GM23338 (cell line): ENCODE measurements around the gene MUS81. TPM values are rescaled to one million over a fixed set of nuclear protein-coding genes. Genes with fewer than 3 reads are reported as not detected.

Experiments
- ATAC-seq: fragments of 200-7000 bp; cut with Tn5 transposase; 3 replicates; pipeline ENCODE4 v1.9.1; 2020
- DNase-seq: peaks from one replicate; pipeline ENCODE4 v3.0.0-alpha.2; 2015; ENCODE audit warnings: low spot score
- H2AFZ ChIP-seq: fragments of 200-600 bp; sonication (generic); 2 replicates; pipeline ENCODE4 v1.8.0; 2016; ENCODE audit warnings: antibody characterized with exemption, mild to moderate bottlenecking, moderate library complexity
- H3F3A ChIP-seq: fragments of 200-600 bp; sonication (generic); replicated peaks from 2 replicates; pipeline ENCODE4 v1.8.0; 2017; ENCODE audit warnings: antibody characterized with exemption, mixed run types, low read depth
- H3K27ac ChIP-seq: fragments of 200-600 bp; sonication (generic); 2 replicates; pipeline ENCODE4 v1.6.1; 2016; ENCODE audit warnings: low read depth
- H3K27me3 ChIP-seq: fragments of 200-600 bp; sonication (generic); 2 replicates; pipeline ENCODE4 v1.8.0; 2016; ENCODE audit warnings: mild to moderate bottlenecking, mixed run types, moderate library complexity; ENCODE audit not compliant: insufficient read depth
- H3K36me3 ChIP-seq: fragments of 200-600 bp; sonication (generic); 2 replicates; pipeline ENCODE4 v1.8.0; 2016; ENCODE audit warnings: mild to moderate bottlenecking; ENCODE audit not compliant: insufficient read depth
- H3K4me1 ChIP-seq: fragments of 200-600 bp; sonication (generic); 2 replicates; pipeline ENCODE4 v1.8.0; 2016; ENCODE audit warnings: mild to moderate bottlenecking, moderate library complexity; ENCODE audit not compliant: insufficient read depth
- H3K4me2 ChIP-seq: fragments of 200-600 bp; sonication (generic); 2 replicates; pipeline ENCODE4 v1.7.1; 2017; ENCODE audit warnings: mixed run types
- H3K4me3 ChIP-seq: fragments of 200-600 bp; sonication (generic); 2 replicates; pipeline ENCODE4 v1.6.1; 2016; ENCODE audit warnings: mixed run types
- H3K79me2 ChIP-seq: fragments of 200-600 bp; sonication (generic); replicated peaks from 2 replicates; pipeline ENCODE4 v1.8.0; 2017; ENCODE audit warnings: mild to moderate bottlenecking; ENCODE audit not compliant: insufficient read depth
- H3K9me2 ChIP-seq: fragments of 200-600 bp; sonication (generic); 2 replicates; pipeline ENCODE4 v1.8.0; 2017; ENCODE audit not compliant: insufficient read depth
- H4K20me1 ChIP-seq: fragments of 200-600 bp; sonication (generic); replicated peaks from 2 replicates; pipeline ENCODE4 v1.8.0; 2017; ENCODE audit warnings: mild to moderate bottlenecking; ENCODE audit not compliant: insufficient read depth
- H3K27ac Mint-ChIP-seq: 2 replicates; pipeline ENCODE4 v1.8.0; 2020; ENCODE audit warnings: inconsistent platforms, mild to moderate bottlenecking, moderate library complexity, mixed read lengths
- H3K27me3 Mint-ChIP-seq: 3 replicates; pipeline ENCODE4 v1.8.0; 2022; ENCODE audit warnings: low read depth, mild to moderate bottlenecking, moderate library complexity, mixed read lengths, inconsistent platforms; ENCODE audit not compliant: insufficient read depth, poor library complexity
- H3K36me3 Mint-ChIP-seq: 3 replicates; pipeline ENCODE4 v1.8.0; 2021; ENCODE audit warnings: low read depth, mild to moderate bottlenecking, inconsistent platforms, moderate library complexity, mixed read lengths
- H3K4me1 Mint-ChIP-seq: 3 replicates; pipeline ENCODE4 v1.8.0; 2020; ENCODE audit warnings: mild to moderate bottlenecking, inconsistent platforms, mixed read lengths
- H3K4me3 Mint-ChIP-seq: 3 replicates; pipeline ENCODE4 v1.8.0; 2021; ENCODE audit warnings: moderate library complexity, mild to moderate bottlenecking, inconsistent platforms, mixed read lengths
- H3K9me3 Mint-ChIP-seq: 3 replicates; pipeline ENCODE4 v1.8.0; 2020; ENCODE audit warnings: moderate library complexity, mild to moderate bottlenecking, inconsistent platforms, mixed read lengths
- EZH2 ChIP-seq: fragments of 200-600 bp; sonication (generic); IDR thresholded peaks from one replicate; pipeline ENCODE4 v1.8.0; 2017; ENCODE audit warnings: antibody characterized with exemption, mild to moderate bottlenecking, low read depth; ENCODE audit not compliant: unreplicated experiment
- JUNB ChIP-seq: IDR thresholded peaks from one replicate; pipeline ENCODE4 v1.6.1; 2016; ENCODE audit warnings: antibody characterized with exemption; ENCODE audit not compliant: unreplicated experiment
- POLR2AphosphoS5 ChIP-seq: IDR thresholded peaks from 2 replicates; pipeline ENCODE4 v1.6.1; 2016; ENCODE audit warnings: antibody characterized with exemption, low read depth
- ZNF331 ChIP-seq: fragments of 250-450 bp; sonication (Bioruptor Pico); IDR thresholded peaks from 2 replicates; pipeline ENCODE4 v1.5.0; 2020; ENCODE audit warnings: low read depth, mild to moderate bottlenecking, moderate library complexity
- polyA plus RNA-seq: library from polyadenylated mRNA; unstranded; fragments of >200 nt; fragmentation: Nextera tagmentation; extraction: Ambion mirVana; gene quantifications from 2 replicates; pipeline ENCODE4 v1.2.1, GENCODE V29; 2016
- total RNA-seq: library from RNA; depleted of rRNA; stranded (reverse); fragments of >200 nt; shearing (Covaris generic); gene quantifications from 2 replicates; pipeline ENCODE4 v1.2.3, GENCODE V29; 2014
- TF ChIP-seq, protein P1 (sequence below), 2 experiments: fragments of 200-600 bp in 1 of 2; sonication (generic) in 1 of 2; conservative IDR thresholded peaks; 2 replicates each; pipeline versions ENCODE4 v1.5.1 to v1.6.1; 2016 to 2017; ENCODE audit warnings: antibody characterized with exemption in 2 of 2, low read depth in 2 of 2, mild to moderate bottlenecking in 2 of 2, moderate library complexity in 1 of 2
- TF ChIP-seq, protein P2 (sequence below): fragments of 250-450 bp; sonication (Bioruptor Pico); IDR thresholded peaks from 2 replicates; pipeline ENCODE4 v1.5.0; 2020; ENCODE audit warnings: mild to moderate bottlenecking, moderate library complexity
- TF ChIP-seq, protein P3 (sequence below): IDR thresholded peaks from 2 replicates; pipeline ENCODE4 v1.6.1; 2016; ENCODE audit warnings: antibody characterized with exemption

MUS81 gene
- total and polyA plus RNA-seq, 2 experiments from 2014 or later: 38.5 to 48.6 TPM

DNA sequence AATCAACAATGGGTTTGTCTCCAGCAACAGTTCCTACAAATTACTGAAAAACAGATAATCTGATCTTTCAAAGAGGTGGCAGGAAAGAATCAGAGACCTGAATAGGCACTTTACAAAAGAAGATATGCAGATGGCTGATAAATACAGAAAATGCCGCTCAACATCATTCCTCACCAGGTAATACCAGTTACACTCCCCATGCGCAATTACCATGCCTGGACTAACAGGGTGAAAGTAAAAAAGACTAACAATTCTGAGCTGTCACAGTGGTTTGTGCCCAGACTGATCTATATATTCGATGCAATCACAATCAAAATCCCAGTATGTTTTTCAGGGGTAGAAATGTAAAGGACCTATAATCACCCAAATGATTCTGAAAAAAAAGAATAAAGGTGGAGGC lies 16.4 kb upstream of the MUS81 start:
- Histone ChIP-seq H3K4me1 (no peaks in the 10 kb centered on the region), H3K36me3 (no peaks in the 10 kb centered on the region), H3K27me3 (no peaks in the 10 kb centered on the region), H2AFZ (no peak overlapping the region), H3K9me2 (no peaks in the 10 kb centered on the region), H3K79me2 (no peaks in the 10 kb centered on the region), H3K27ac (no peak overlapping the region), H3F3A (no peaks in the 10 kb centered on the region; the same call in 1 of the 2 replicates), H3K4me2 (no peak overlapping the region), H3K4me3 (no peak overlapping the region), H4K20me1 (no peaks in the 10 kb centered on the region; the same call in 1 of the 2 replicates)
- H3K4me3 Mint-ChIP-seq: no peak overlapping the region
- DNase-seq: no peak
- no peaks in the 10 kb centered on the region for H3K36me3 Mint-ChIP-seq
- TF ChIP-seq JUNB: no peak
- TF ChIP-seq, protein P1, sequence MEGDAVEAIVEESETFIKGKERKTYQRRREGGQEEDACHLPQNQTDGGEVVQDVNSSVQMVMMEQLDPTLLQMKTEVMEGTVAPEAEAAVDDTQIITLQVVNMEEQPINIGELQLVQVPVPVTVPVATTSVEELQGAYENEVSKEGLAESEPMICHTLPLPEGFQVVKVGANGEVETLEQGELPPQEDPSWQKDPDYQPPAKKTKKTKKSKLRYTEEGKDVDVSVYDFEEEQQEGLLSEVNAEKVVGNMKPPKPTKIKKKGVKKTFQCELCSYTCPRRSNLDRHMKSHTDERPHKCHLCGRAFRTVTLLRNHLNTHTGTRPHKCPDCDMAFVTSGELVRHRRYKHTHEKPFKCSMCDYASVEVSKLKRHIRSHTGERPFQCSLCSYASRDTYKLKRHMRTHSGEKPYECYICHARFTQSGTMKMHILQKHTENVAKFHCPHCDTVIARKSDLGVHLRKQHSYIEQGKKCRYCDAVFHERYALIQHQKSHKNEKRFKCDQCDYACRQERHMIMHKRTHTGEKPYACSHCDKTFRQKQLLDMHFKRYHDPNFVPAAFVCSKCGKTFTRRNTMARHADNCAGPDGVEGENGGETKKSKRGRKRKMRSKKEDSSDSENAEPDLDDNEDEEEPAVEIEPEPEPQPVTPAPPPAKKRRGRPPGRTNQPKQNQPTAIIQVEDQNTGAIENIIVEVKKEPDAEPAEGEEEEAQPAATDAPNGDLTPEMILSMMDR (conservative IDR thresholded peaks at IDR 0.05; ENCODE audit: low read depth in 2 of 2): no peak
- TF ChIP-seq EZH2: no peak
- TF ChIP-seq, protein P2, sequence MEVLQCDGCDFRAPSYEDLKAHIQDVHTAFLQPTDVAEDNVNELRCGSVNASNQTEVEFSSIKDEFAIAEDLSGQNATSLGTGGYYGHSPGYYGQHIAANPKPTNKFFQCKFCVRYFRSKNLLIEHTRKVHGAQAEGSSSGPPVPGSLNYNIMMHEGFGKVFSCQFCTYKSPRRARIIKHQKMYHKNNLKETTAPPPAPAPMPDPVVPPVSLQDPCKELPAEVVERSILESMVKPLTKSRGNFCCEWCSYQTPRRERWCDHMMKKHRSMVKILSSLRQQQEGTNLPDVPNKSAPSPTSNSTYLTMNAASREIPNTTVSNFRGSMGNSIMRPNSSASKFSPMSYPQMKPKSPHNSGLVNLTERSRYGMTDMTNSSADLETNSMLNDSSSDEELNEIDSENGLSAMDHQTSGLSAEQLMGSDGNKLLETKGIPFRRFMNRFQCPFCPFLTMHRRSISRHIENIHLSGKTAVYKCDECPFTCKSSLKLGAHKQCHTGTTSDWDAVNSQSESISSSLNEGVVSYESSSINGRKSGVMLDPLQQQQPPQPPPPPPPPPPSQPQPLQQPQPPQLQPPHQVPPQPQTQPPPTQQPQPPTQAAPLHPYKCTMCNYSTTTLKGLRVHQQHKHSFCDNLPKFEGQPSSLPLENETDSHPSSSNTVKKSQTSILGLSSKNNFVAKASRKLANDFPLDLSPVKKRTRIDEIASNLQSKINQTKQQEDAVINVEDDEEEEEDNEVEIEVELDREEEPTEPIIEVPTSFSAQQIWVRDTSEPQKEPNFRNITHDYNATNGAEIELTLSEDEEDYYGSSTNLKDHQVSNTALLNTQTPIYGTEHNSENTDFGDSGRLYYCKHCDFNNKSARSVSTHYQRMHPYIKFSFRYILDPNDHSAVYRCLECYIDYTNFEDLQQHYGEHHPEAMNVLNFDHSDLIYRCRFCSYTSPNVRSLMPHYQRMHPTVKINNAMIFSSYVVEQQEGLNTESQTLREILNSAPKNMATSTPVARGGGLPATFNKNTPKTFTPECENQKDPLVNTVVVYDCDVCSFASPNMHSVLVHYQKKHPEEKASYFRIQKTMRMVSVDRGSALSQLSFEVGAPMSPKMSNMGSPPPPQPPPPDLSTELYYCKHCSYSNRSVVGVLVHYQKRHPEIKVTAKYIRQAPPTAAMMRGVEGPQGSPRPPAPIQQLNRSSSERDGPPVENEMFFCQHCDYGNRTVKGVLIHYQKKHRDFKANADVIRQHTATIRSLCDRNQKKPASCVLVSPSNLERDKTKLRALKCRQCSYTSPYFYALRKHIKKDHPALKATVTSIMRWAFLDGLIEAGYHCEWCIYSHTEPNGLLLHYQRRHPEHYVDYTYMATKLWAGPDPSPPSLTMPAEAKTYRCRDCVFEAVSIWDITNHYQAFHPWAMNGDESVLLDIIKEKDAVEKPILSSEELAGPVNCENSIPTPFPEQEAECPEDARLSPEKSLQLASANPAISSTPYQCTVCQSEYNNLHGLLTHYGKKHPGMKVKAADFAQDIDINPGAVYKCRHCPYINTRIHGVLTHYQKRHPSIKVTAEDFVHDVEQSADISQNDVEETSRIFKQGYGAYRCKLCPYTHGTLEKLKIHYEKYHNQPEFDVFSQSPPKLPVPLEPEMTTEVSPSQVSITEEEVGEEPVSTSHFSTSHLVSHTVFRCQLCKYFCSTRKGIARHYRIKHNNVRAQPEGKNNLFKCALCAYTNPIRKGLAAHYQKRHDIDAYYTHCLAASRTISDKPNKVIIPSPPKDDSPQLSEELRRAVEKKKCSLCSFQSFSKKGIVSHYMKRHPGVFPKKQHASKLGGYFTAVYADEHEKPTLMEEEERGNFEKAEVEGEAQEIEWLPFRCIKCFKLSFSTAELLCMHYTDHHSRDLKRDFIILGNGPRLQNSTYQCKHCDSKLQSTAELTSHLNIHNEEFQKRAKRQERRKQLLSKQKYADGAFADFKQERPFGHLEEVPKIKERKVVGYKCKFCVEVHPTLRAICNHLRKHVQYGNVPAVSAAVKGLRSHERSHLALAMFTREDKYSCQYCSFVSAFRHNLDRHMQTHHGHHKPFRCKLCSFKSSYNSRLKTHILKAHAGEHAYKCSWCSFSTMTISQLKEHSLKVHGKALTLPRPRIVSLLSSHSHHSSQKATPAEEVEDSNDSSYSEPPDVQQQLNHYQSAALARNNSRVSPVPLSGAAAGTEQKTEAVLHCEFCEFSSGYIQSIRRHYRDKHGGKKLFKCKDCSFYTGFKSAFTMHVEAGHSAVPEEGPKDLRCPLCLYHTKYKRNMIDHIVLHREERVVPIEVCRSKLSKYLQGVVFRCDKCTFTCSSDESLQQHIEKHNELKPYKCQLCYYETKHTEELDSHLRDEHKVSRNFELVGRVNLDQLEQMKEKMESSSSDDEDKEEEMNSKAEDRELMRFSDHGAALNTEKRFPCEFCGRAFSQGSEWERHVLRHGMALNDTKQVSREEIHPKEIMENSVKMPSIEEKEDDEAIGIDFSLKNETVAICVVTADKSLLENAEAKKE (CRISPR knock-in tag): no peak
- TF ChIP-seq, protein P3, sequence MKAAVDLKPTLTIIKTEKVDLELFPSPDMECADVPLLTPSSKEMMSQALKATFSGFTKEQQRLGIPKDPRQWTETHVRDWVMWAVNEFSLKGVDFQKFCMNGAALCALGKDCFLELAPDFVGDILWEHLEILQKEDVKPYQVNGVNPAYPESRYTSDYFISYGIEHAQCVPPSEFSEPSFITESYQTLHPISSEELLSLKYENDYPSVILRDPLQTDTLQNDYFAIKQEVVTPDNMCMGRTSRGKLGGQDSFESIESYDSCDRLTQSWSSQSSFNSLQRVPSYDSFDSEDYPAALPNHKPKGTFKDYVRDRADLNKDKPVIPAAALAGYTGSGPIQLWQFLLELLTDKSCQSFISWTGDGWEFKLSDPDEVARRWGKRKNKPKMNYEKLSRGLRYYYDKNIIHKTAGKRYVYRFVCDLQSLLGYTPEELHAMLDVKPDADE: no peak
- no peak for TF ChIP-seq ZNF331 (CRISPR knock-in tag)
- no peak for TF ChIP-seq POLR2AphosphoS5
- H3K4me1 Mint-ChIP-seq: no peaks in the 10 kb centered on the region
- peaks cover 7% of the 10 kb centered on the region for H3K27me3 Mint-ChIP-seq
- H3K9me3 Mint-ChIP-seq: no peaks in the 10 kb centered on the region
- no peak for ATAC-seq
- no peak overlapping the region for H3K27ac Mint-ChIP-seq
